Muscle layer of duodenum (tissue), 2 donors: ENCODE measurements around the gene PXDC1.

Source experiments
- H3K27ac ChIP-seq: one replicate; pipeline ENCODE4 v1.7.0; 2013; ENCODE audit warnings: mild to moderate bottlenecking, low read length
- H3K27me3 ChIP-seq: one replicate; pipeline ENCODE4 v1.7.0; 2013; ENCODE audit warnings: low read depth, mild to moderate bottlenecking, control low read depth, low read length
- H3K36me3 ChIP-seq, 2 donors: one replicate each; pipeline ENCODE4 v1.7.0; 2013; ENCODE audit warnings: low read length in 2 of 2, control low read depth in 1 of 2, mild to moderate bottlenecking in 1 of 2; ENCODE audit not compliant: insufficient read depth in 2 of 2, control insufficient read depth in 1 of 2
- H3K4me1 ChIP-seq, 2 donors: one replicate each; pipeline ENCODE4 v1.7.0; 2013; ENCODE audit warnings: low read length in 2 of 2, mild to moderate bottlenecking in 2 of 2, control low read depth in 1 of 2, moderate library complexity in 1 of 2; ENCODE audit not compliant: insufficient read depth in 2 of 2, control insufficient read depth in 1 of 2
- H3K4me3 ChIP-seq, 2 donors: one replicate each; pipeline ENCODE4 v1.7.0; 2013; ENCODE audit warnings: low read length in 2 of 2, low read depth in 1 of 2, mild to moderate bottlenecking in 1 of 2
- H3K9me3 ChIP-seq, 2 donors: one replicate each; pipeline ENCODE4 v1.7.0; 2013; ENCODE audit warnings: low read length in 2 of 2, control low read depth in 1 of 2, mild to moderate bottlenecking in 1 of 2; ENCODE audit not compliant: control insufficient read depth in 1 of 2
- donor health status: healthy.

The PXDC1 gene

GRCh38 chr6:3791526-3792203 lies 40.2 kb upstream of the PXDC1 start:
- no peaks in the 10 kb centered on the region for H3K27me3 ChIP-seq
- H3K4me1 ChIP-seq = no peaks in the 10 kb centered on the region
- H3K36me3 ChIP-seq = no peaks in the 10 kb centered on the region
- no peak overlapping the region for H3K27ac ChIP-seq
- no peaks in the 10 kb centered on the region for H3K9me3 ChIP-seq
- no peak overlapping the region for H3K4me3 ChIP-seq

GRCh38 chr6:3789896-3790558 lies 38.5 kb upstream of the PXDC1 start:
- H3K4me1 ChIP-seq = no peaks in the 10 kb centered on the region
- no peaks in the 10 kb centered on the region for H3K36me3 ChIP-seq
- no peaks in the 10 kb centered on the region for H3K27me3 ChIP-seq
- H3K27ac ChIP-seq = no peak overlapping the region
- H3K9me3 ChIP-seq = no peaks in the 10 kb centered on the region
- no peak overlapping the region for H3K4me3 ChIP-seq

- no peaks in the 10 kb centered on the region for H3K4me1 ChIP-seq
- no peaks in the 10 kb centered on the region for H3K9me3 ChIP-seq
- H3K4me3 ChIP-seq = no peak overlapping the region
- no peaks in the 10 kb centered on the region for H3K36me3 ChIP-seq
- H3K27me3 ChIP-seq = no peaks in the 10 kb centered on the region
- no peak overlapping the region for H3K27ac ChIP-seq
Measured at GRCh38 chr6:3789018-3789895, 37.7 kb upstream of the PXDC1 start.

- no peak overlapping the region for H3K4me3 ChIP-seq
- H3K4me1 ChIP-seq = no peaks in the 10 kb centered on the region
- no peaks in the 10 kb centered on the region for H3K36me3 ChIP-seq
- no peak overlapping the region for H3K27ac ChIP-seq
- H3K27me3 ChIP-seq = no peaks in the 10 kb centered on the region
- no peaks in the 10 kb centered on the region for H3K9me3 ChIP-seq
Measured at GRCh38 chr6:3788408-3789017, 37.0 kb upstream of the PXDC1 start.

GRCh38 chr6:3786141-3786540 lies 34.6 kb upstream of the PXDC1 start:
- no peaks in the 10 kb centered on the region for H3K36me3 ChIP-seq
- H3K27me3 ChIP-seq = no peaks in the 10 kb centered on the region
- H3K27ac ChIP-seq = no peak overlapping the region
- no peak overlapping the region for H3K4me3 ChIP-seq
- H3K9me3 ChIP-seq = no peaks in the 10 kb centered on the region
- no peaks in the 10 kb centered on the region for H3K4me1 ChIP-seq

GRCh38 chr6:3785745-3786098 lies 34.2 kb upstream of the PXDC1 start:
- H3K27me3 ChIP-seq = no peaks in the 10 kb centered on the region
- no peak overlapping the region for H3K27ac ChIP-seq
- no peaks in the 10 kb centered on the region for H3K36me3 ChIP-seq
- H3K4me3 ChIP-seq = no peak overlapping the region
- H3K9me3 ChIP-seq = no peaks in the 10 kb centered on the region
- no peaks in the 10 kb centered on the region for H3K4me1 ChIP-seq

- Histone ChIP-seq H3K27ac (no peak overlapping the region), H3K4me3 (no peak overlapping the region), H3K27me3 (no peaks in the 10 kb centered on the region), H3K36me3 (no peaks in the 10 kb centered on the region), H3K9me3 (no peaks in the 10 kb centered on the region), H3K4me1 (no peaks in the 10 kb centered on the region)
Measured at GRCh38 chr6:3784885-3785744, 33.6 kb upstream of the PXDC1 start.

- Histone ChIP-seq H3K36me3 (no peaks in the 10 kb centered on the region), H3K27me3 (no peaks in the 10 kb centered on the region), H3K4me1 (no peaks in the 10 kb centered on the region), H3K27ac (no peak overlapping the region), H3K4me3 (no peak overlapping the region), H3K9me3 (no peaks in the 10 kb centered on the region)
Measured at GRCh38 chr6:3784423-3784822, 32.9 kb upstream of the PXDC1 start.

GRCh38 chr6:3782876-3783832 lies 31.6 kb upstream of the PXDC1 start:
- H3K9me3 ChIP-seq = no peaks in the 10 kb centered on the region
- H3K27ac ChIP-seq = no peak overlapping the region
- H3K4me3 ChIP-seq = no peak overlapping the region

GRCh38 chr6:3781504-3781903 lies 30.0 kb upstream of the PXDC1 start:
- H3K27ac ChIP-seq = no peak overlapping the region
- no peaks in the 10 kb centered on the region for H3K9me3 ChIP-seq
- H3K36me3 ChIP-seq = no peaks in the 10 kb centered on the region
- no peak overlapping the region for H3K4me3 ChIP-seq
- no peaks in the 10 kb centered on the region for H3K4me1 ChIP-seq
- H3K27me3 ChIP-seq = no peaks in the 10 kb centered on the region

More at GRCh38 chr6:3782876-3783832, 31.6 kb upstream of the PXDC1 start:
- H3K27me3 ChIP-seq = no peaks in the 10 kb centered on the region
- H3K4me1 ChIP-seq = no peaks in the 10 kb centered on the region
- no peaks in the 10 kb centered on the region for H3K36me3 ChIP-seq
